Testis (tissue), 3 donors: ENCODE data around the gene ADAMTS20. TPM values are rescaled to one million over a fixed set of nuclear protein-coding genes. Genes with fewer than 3 reads are reported as not detected.
"Not testable (repeated sequence)": the region's sequence is repeated elsewhere in the genome, so short reads cannot be mapped to it uniquely, and the experiment has no call there.

Source experiments
- DNase-seq: peaks from one replicate; pipeline ENCODE4 v3.0.0-alpha.2; 2019
- H3K27ac ChIP-seq, 2 donors: fragments of 200-600 bp; sonication (generic); one replicate each; pipeline ENCODE4 v1.5.1; 2019
- H3K27me3 ChIP-seq: fragments of 200-600 bp; sonication (generic); one replicate; pipeline ENCODE4 v1.5.1; 2019
- H3K36me3 ChIP-seq: fragments of 200-600 bp; sonication (generic); one replicate; pipeline ENCODE4 v1.5.1; 2017; ENCODE audit warnings: low read depth; ENCODE audit errors: missing control alignments
- H3K4me1 ChIP-seq: fragments of 200-600 bp; sonication (generic); one replicate; pipeline ENCODE4 v1.5.1; 2019
- H3K4me3 ChIP-seq, 2 donors: fragments of 200-600 bp; sonication (generic); one replicate each; pipeline ENCODE4 v1.5.1; 2017 to 2019
- H3K9me3 ChIP-seq: fragments of 200-600 bp; sonication (generic); one replicate; pipeline ENCODE4 v1.5.1; 2017
- POLR2A ChIP-seq: fragments of 450-650 bp; IDR thresholded peaks from one replicate; pipeline ENCODE4 v1.6.1; 2017; ENCODE audit warnings: antibody characterized with exemption, mild to moderate bottlenecking, moderate library complexity
- WGBS, 2 donors: methylation state at CpG; one replicate each; pipeline ENCODE4 v1.1.5; 2018; 5-methylcytosine and 5-hydroxymethylcytosine counted together
- intact Hi-C: fragments of 100-400 bp; cut with DNase I; formaldehyde crosslinking; loops from one replicate; pipeline ENCODE4 v1.15.1; 2023; ENCODE audit warnings: low total_unique reads
- polyA plus RNA-seq: library from polyadenylated mRNA; stranded (reverse); fragments of 350-450 nt; fragmentation: Illumina TruSeq; extraction: RNeasy Lipid Tissue Mini Kit (QIAGEN cat#74804); gene quantifications from one replicate; pipeline ENCODE4 v1.2.3, GENCODE V29; 2014; ENCODE audit warnings: low read depth, low replicate concordance; ENCODE audit not compliant: insufficient read depth
- total RNA-seq, 2 donors: library from RNA; depleted of rRNA; stranded (reverse); fragments of >200 nt; gene quantifications; one replicate each; pipeline ENCODE4 v1.2.3, GENCODE V29; 2016
- TF ChIP-seq, protein P1 (sequence below), 3 experiments: fragments of 450-650 bp in 2 of 3; fragments of 200-600 bp in 1 of 3; sonication (generic) in 1 of 3; IDR thresholded peaks; one replicate each; pipeline ENCODE4 v1.5.1; 2016 to 2019; ENCODE audit warnings: antibody characterized with exemption in 3 of 3, mild to moderate bottlenecking in 2 of 3, moderate library complexity in 1 of 3

The ADAMTS20 gene
- total and polyA plus RNA-seq, 3 donors from 2014 or later: 0.26 to 1.5 (median 1.1) TPM

DNA sequence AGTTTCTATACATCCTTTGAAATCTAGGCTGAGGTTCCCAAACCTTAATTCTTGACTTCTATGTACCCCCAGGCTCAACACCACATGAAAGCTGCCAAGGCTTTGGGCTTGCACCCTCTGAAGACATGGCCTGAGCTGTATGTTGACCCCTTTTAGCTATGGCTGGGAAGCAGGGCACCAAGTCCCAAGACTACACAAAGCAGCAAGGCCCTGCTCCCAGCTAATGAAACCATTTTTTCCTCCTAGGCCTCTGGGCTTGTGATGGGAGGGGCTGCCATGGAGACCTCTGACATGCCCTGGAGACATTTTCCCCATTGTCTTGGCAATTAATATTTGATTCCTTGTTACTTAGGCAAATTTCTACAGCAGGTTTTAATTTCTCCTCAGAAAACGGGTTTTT is 207.0 kb downstream of the ADAMTS20 start:
- intact Hi-C loops: no loop called here
- no peaks in the 10 kb centered on the region for H3K36me3 ChIP-seq
- no peak for DNase-seq
- TF ChIP-seq, protein P1, sequence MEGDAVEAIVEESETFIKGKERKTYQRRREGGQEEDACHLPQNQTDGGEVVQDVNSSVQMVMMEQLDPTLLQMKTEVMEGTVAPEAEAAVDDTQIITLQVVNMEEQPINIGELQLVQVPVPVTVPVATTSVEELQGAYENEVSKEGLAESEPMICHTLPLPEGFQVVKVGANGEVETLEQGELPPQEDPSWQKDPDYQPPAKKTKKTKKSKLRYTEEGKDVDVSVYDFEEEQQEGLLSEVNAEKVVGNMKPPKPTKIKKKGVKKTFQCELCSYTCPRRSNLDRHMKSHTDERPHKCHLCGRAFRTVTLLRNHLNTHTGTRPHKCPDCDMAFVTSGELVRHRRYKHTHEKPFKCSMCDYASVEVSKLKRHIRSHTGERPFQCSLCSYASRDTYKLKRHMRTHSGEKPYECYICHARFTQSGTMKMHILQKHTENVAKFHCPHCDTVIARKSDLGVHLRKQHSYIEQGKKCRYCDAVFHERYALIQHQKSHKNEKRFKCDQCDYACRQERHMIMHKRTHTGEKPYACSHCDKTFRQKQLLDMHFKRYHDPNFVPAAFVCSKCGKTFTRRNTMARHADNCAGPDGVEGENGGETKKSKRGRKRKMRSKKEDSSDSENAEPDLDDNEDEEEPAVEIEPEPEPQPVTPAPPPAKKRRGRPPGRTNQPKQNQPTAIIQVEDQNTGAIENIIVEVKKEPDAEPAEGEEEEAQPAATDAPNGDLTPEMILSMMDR (IDR thresholded peaks at IDR 0.05): no peak
- no peak for TF ChIP-seq POLR2A
- 44 to 71% methylated on average over 1 of the region's 1 CpG for WGBS, 2 donors
- H3K27me3 ChIP-seq: no peaks in the 10 kb centered on the region
- H3K4me1 ChIP-seq: no peaks in the 10 kb centered on the region
- no peak overlapping the region for H3K27ac ChIP-seq
- no peak overlapping the region for H3K4me3 ChIP-seq
- no peaks in the 10 kb centered on the region for H3K9me3 ChIP-seq

DNA sequence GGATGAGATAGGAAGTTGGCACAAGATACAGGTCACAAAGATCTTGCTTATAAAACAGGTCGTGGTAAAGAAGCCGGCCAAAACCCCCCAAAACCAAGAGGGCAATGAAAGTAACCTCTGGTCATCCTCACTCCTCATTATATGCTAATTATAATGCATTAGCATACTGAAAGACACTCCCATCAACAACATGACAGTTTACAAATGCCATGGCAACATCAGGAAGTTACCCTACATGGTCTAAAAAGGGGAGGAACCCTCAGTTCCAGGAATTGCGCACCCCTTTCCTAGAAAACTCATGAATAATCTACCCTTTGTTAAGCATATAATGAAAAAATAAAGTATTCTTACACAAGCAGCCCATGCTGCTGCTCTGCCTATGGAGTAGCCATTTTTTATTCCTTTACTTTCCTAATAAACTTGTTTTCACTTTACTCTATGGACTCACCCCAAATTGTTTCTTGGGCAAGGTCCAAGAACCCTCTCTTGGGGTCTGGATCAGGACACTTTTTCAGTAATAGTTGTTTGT is 210.2 kb downstream of the ADAMTS20 start:
- H3K4me3 ChIP-seq, H3K4me1 ChIP-seq, H3K27me3 ChIP-seq, H3K36me3 ChIP-seq, intact Hi-C loops, H3K27ac ChIP-seq, H3K9me3 ChIP-seq, DNase-seq: not testable (repeated sequence)
- 79 to 80% methylated on average over 3 of the region's 3 CpGs for WGBS, 2 donors

DNA sequence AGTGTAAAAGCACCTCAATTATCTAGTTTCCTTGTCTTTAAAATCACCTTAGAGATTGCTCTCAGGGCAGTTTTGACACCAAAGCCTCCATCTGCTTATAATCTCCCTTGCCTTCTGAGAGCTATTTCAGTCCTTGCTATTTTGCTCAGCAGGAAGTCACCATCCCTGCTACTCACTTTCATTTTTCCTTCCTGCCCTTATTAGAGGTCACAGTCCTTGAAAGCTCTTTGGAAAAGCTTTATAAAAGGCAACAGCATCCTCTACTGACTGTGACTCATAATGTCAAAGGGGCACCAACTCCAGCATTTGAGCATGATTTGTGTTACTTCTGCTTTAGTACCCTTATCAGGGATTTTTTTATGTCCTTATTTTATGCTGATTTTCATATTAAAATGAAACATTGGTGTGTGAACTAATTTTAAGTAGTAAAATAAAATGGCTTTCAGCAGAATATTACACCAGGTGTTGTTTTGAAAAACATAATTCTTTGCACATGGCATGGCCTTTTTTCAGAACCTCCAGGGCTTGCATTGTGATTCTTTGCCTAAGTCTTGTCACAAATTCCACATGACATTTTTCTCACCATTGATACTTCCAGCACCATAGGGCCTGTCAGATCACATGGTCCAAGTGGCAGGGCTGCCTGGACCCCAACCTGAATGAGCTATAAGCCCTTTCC is 213.0 kb downstream of the ADAMTS20 start:
- H3K4me1 ChIP-seq: no peaks in the 10 kb centered on the region
- H3K36me3 ChIP-seq: no peaks in the 10 kb centered on the region
- H3K9me3 ChIP-seq: no peaks in the 10 kb centered on the region
- intact Hi-C loops: no loop called here
- DNase-seq: no peak
- H3K27ac ChIP-seq: no peak overlapping the region
- H3K4me3 ChIP-seq: no peak overlapping the region
- H3K27me3 ChIP-seq: no peaks in the 10 kb centered on the region
- TF ChIP-seq, protein P1 (IDR thresholded peaks at IDR 0.05): peak in 2 of 3 experiments; percentile 30 to 33
- TF ChIP-seq POLR2A: no peak

GRCh38 chr12:43337571-43338444 is 214.2 kb downstream of the ADAMTS20 start:
- TF ChIP-seq, protein P1 (IDR thresholded peaks at IDR 0.05): no peak
- no peak for TF ChIP-seq POLR2A
- H3K36me3 ChIP-seq: no peaks in the 10 kb centered on the region
- no peak overlapping the region for H3K4me3 ChIP-seq
- H3K9me3 ChIP-seq: no peaks in the 10 kb centered on the region
- no peak overlapping the region for H3K27ac ChIP-seq
- no peak for DNase-seq
- 53 to 68% methylated on average over 4 of the region's 4 CpGs for WGBS, 2 donors
- intact Hi-C loops: no loop called here
- H3K4me1 ChIP-seq: no peaks in the 10 kb centered on the region
- no peaks in the 10 kb centered on the region for H3K27me3 ChIP-seq

GRCh38 chr12:43336962-43337555 is 214.9 kb downstream of the ADAMTS20 start:
- no peak for DNase-seq

More at GRCh38 chr12:43336962-43337555, 214.9 kb downstream of the ADAMTS20 start:
- H3K4me3 ChIP-seq: no peak overlapping the region
- no peaks in the 10 kb centered on the region for H3K9me3 ChIP-seq
- WGBS, 2 donors: 41 to 58% methylated on average over 1 of the region's 1 CpG
- no peak for TF ChIP-seq POLR2A
- TF ChIP-seq, protein P1 (IDR thresholded peaks at IDR 0.05): peak in 1 of 3 experiments; percentile 32
- intact Hi-C loops: no loop called here
- no peaks in the 10 kb centered on the region for H3K27me3 ChIP-seq
- H3K27ac ChIP-seq: no peak overlapping the region
- no peaks in the 10 kb centered on the region for H3K4me1 ChIP-seq
- no peaks in the 10 kb centered on the region for H3K36me3 ChIP-seq
